Measurements from ENCODE around the gene ESR2.
"Not testable (repeated sequence)": the region's sequence is repeated elsewhere in the genome, so short reads cannot be mapped to it uniquely, and the experiment has no call there.

ESR2 gene

GRCh38 chr14:64293976-64294671, at the start of gene ESR2:
Gene ESR2, minus strand, starts transcription at chr14:64294371. Its CDS starts 11,386 bp downstream, at chr14:64282985.
- peak; percentile 47 for DNase-seq

GRCh38 chr14:64340560-64341196, 46.5 kb upstream of the ESR2 start:
- DNase-seq = no peak

- peak; percentile 98 for DNase-seq
Observed at GRCh38 chr14:64338616-64339316, 44.6 kb upstream of the ESR2 start.

GRCh38 chr14:64337888-64338615, 43.9 kb upstream of the ESR2 start:
- DNase-seq = peak; percentile 78

GRCh38 chr14:64329149-64329548, 35.0 kb upstream of the ESR2 start:
- no peak for DNase-seq

- DNase-seq = no peak
Observed at GRCh38 chr14:64326502-64326901, 32.3 kb upstream of the ESR2 start.

- no peak for DNase-seq
Observed at GRCh38 chr14:64324895-64325294, 30.7 kb upstream of the ESR2 start.

GRCh38 chr14:64324461-64324860, 30.3 kb upstream of the ESR2 start:
- DNase-seq = no peak

GRCh38 chr14:64320362-64320761, 26.2 kb upstream of the ESR2 start:
- DNase-seq = not testable (repeated sequence)

GRCh38 chr14:64318695-64319094, 24.5 kb upstream of the ESR2 start:
- DNase-seq = not testable (repeated sequence)

- no peak for DNase-seq
Observed at GRCh38 chr14:64303471-64303917, 9.3 kb upstream of the ESR2 start.

- no peak for DNase-seq
Observed at GRCh38 chr14:64298773-64299172, 4.6 kb upstream of the ESR2 start.

- DNase-seq = no peak
Observed at GRCh38 chr14:64296561-64296960, 2.4 kb upstream of the ESR2 start.

- DNase-seq = peak; percentile 53
Observed at GRCh38 chr14:64294672-64295413, 672 bp upstream of the ESR2 start.

- DNase-seq = no peak
Observed at GRCh38 chr14:64292197-64292596, 2.0 kb downstream of the ESR2 start.

GRCh38 chr14:64289571-64289970, 4.6 kb downstream of the ESR2 start:
- no peak for DNase-seq

GRCh38 chr14:64281805-64282204, 12.4 kb downstream of the ESR2 start:
- DNase-seq = no peak

- no peak for DNase-seq
Observed at GRCh38 chr14:64279704-64280668, 14.2 kb downstream of the ESR2 start.

GRCh38 chr14:64278458-64278857, 15.7 kb downstream of the ESR2 start:
- DNase-seq = no peak

GRCh38 chr14:64272019-64272418, 22.2 kb downstream of the ESR2 start:
- DNase-seq = no peak

GRCh38 chr14:64266239-64266638, 27.9 kb downstream of the ESR2 start:
- no peak for DNase-seq

All from left hindlimb (tissue), 1 donor.